HG02840 (cell line): ENCODE results near the gene MRPS31.

Source experiments
- ATAC-seq: cut with Tn5 transposase; IDR thresholded peaks from one replicate; pipeline ENCODE4 v1.9.1; 2021; ENCODE audit warnings: mild to moderate bottlenecking, moderate library complexity, moderate number of reproducible peaks; ENCODE audit not compliant: unreplicated experiment, low FRiP score

The MRPS31 gene

GRCh38 chr13:40770934-40771618 is at the start of gene MRPS31:
Gene MRPS31, minus strand, starts transcription at chr13:40771190. Its CDS starts 54 bp downstream, at chr13:40771136.
- peak; percentile 97 for ATAC-seq

DNA sequence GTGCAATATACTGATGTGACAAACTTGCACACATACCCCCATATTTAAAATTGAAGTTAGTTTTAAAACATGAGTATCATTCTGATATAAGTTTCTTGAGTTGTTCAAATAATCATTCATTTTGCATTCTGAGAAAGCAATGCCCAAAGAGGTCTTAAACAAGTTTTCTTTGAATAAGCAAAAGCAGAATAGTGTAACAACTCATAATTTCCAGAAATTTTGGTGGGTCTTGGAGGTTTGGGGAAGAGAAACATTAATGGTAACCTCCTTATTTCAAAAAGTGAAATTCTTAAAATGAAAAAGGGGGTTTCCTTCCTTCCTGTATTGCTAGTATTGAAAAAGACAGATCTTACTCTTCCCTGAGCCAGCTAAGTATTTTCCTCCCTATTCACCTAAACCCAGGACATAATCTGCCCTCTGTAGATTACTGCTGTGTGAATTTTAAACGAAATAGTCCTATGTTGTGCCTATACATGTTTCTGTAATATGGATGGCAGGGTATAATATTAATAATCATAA is 48.9 kb upstream of the MRPS31 start:
- no peak for ATAC-seq

DNA sequence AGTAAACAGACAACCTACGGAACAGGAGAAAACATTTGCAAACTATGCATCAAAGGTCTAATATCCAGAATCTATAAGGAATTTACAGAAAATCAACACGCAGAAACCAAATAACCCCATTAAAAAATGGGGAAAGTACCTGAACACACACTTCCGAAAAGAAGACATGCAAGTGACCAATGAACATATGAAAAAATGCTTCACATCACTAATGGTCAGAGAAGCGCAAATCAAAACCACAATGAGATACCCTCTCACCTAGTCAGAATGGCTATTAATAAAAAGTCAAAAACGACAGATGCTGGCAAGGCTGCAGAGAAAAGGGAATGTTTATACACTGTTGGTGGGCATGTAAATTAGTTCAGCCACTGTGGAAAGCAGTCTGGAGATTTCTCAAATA is 47.9 kb upstream of the MRPS31 start:
- no peak for ATAC-seq

- no peak for ATAC-seq
Observed at GRCh38 chr13:40814803-40815202, 43.8 kb upstream of the MRPS31 start.

DNA sequence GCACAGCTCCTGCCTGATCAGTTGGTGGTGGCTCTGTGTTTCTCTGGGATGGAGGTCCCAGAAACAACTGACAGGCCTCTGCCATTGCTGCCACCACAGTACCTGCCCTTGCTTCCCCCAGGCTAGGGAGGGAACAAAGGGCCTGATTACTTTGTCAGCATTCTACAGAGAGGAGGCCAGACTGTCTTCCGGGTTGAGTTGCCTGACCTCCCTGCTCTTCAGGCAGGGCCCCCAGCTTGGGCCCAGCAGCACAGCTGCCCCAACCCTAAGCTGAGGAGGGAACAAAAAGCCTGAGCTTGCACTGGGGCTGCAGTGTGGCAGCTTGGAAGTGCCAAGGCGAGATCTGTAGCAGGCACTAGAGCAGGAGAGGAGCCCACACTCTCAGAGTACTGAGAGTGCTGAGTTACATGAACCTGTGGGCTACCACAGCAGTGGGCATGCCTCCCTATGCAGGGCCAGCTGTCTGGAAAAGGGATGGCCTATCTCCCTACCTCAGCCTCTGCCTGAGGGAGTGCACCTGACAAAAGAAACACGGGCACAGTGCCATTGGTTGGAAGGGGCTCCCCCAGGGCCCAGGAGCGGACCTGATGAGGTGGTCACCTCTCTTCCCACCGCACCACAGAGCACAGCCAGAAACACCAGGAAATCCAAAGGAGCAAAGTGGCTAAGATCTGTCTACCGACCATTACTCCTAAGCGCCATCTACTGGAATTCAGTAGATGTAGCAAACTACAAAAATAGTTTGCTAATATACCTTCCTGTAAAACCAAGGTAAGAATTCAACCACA is 42.9 kb upstream of the MRPS31 start:
- ATAC-seq: no peak

- ATAC-seq: no peak
Observed at GRCh38 chr13:40812724-40813445, 41.9 kb upstream of the MRPS31 start.

DNA sequence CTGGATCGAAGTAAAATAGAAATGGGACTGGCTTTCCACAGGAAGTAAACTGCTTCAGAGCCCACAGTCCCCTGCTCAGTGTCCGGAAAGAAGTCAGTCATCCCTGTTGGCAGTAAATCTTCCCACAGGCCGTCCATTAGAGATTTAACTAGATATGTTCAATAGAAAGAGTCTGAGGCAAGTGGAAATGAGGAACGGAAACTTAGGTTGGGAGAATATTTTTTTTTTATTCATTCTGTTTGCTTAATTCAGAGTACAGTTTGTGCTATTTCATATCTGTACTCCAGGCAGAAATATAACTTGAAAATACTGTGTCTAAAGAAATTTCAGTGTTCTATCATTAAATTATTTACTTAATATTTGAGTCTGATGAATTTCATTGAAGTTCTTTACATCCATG is 41.1 kb upstream of the MRPS31 start:
- ATAC-seq: no peak

- ATAC-seq: no peak
Observed at GRCh38 chr13:40809471-40809870, 38.5 kb upstream of the MRPS31 start.

DNA sequence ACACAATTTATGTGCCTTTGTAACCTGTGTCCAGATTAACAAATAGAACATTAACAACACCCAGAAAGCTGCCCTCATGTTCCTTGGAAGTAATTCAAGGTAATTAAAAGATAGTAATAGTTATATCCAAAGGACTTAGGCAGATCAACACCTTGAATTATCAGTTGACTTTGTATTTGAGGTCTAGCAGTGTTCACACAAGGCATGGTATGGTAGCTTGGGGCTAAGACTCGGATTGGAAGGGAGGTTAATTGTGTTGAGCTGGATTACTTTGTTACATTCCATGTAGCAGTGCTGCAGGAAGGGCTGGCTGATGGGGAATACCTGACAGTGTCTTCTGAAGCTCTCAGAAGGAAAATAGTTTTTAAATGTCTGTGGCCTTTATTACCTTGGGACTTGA is 35.3 kb upstream of the MRPS31 start:
- ATAC-seq: no peak

DNA sequence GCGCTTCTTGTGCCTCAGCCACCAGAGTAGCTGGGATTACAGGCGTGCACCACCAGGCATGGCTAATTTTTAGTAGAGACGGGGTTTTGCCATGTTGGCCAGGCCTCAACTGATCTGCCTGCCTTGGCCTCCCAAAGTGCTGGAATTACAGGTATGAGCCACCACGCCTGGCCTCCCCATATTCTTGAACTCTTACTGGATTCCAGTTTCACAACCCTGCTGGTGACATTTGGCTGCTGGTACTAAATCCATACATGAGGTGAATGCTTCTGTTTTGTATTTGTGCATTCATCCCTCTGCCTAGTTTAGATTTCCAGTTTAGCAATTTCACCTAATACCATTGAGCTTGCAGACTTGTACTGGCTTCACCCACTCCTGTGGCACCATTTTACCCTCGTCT is 32.3 kb upstream of the MRPS31 start:
- ATAC-seq: no peak

DNA sequence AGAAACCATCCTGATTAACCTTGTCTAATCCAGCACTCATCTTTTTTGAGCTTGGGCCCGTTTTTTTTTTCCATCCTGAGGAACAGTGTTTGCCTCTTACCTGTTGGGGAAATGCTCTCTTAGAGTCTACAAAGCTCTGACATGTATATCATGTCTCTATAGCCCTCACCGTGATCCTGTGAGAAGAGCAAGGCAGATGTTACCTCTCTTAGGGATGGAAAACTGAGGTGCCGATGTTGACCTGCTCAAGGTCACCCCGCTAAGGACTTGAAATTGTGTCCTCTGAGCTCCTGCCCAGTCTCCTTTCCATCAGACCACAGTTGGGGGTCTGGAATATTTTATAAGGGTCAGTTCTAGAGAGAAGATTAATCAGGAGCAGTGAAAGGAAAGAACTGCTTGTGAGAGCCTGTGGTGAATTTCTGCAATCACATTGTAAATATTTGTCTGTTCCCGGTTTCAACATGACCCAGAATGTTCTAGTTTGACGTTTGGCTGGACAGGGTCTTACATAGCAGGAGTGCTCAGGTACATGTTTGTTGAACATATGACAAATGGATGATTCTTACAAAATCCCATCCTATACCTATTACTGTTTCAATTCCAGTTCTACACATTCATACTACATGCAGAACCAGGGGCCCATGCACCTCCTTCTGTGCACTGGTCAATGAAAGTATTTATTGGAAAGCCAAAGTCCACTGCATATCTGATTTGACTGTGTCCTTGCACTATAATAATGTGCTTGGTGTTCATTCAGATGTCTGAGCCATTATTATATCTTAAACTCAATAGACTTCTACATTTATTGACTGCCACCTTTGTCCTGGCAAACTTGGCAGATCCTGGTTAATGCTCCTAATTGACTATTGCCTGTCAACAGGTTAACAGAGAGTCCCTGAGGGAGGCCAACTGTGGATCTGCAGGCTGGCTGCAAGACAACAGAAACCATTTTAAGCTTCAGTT is 30.5 kb upstream of the MRPS31 start:
- no peak for ATAC-seq

- no peak for ATAC-seq
Observed at GRCh38 chr13:40800559-40800958, 29.6 kb upstream of the MRPS31 start.

- ATAC-seq: no peak
Observed at GRCh38 chr13:40799508-40799907, 28.5 kb upstream of the MRPS31 start.

DNA sequence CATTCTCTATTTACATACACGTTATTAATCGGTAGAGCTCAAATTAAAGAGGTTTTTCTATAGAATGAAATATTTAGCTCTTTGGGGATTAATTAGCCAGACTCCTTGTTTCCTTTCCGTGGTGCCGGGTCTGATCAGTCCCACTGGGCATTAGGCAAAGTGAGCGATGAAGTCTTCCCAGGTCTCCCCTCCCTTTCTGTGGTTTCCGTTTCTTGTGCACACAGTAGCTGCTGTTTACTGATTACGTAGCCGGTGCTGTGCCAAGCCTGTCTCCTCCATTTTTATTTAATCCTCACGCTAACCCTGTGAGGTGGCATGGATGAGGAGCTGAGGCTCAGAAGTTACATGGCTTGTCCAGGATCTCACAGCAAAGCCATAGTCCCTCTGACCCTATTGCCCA is 27.4 kb upstream of the MRPS31 start:
- no peak for ATAC-seq

- no peak for ATAC-seq
Observed at GRCh38 chr13:40796649-40797048, 25.7 kb upstream of the MRPS31 start.

GRCh38 chr13:40794414-40795368 is 23.7 kb upstream of the MRPS31 start:
- ATAC-seq: no peak

GRCh38 chr13:40793339-40793738 is 22.3 kb upstream of the MRPS31 start:
- no peak for ATAC-seq

- ATAC-seq: no peak
Observed at GRCh38 chr13:40792284-40793051, 21.5 kb upstream of the MRPS31 start.
